Effector memory CD4-positive, alpha-beta T cell (primary cell): ENCODE data around the gene CRKL.
A peak's percentile ranks its signal among the peaks of the same experiment; 100 is the strongest.
"Not testable (repeated sequence)": the region's sequence is repeated elsewhere in the genome, so short reads cannot be mapped to it uniquely, and the experiment has no call there.

Experiments
- DNase-seq, 3 donors: peaks; one replicate each; pipeline ENCODE4 v3.0.0-alpha.2; 2020
- H3K27ac ChIP-seq: 2 replicates; pipeline ENCODE4 v1.7.0; 2013; ENCODE audit warnings: mild to moderate bottlenecking, low read length, moderate library complexity; ENCODE audit not compliant: insufficient read depth, poor library complexity, severe bottlenecking
- H3K27me3 ChIP-seq: replicated peaks from 2 replicates; pipeline ENCODE4 v1.7.0; 2013; ENCODE audit warnings: mild to moderate bottlenecking, low read length; ENCODE audit not compliant: insufficient read depth, control insufficient read depth, poor library complexity, severe bottlenecking
- H3K36me3 ChIP-seq: 2 replicates; pipeline ENCODE4 v1.7.0; 2013; ENCODE audit warnings: mild to moderate bottlenecking, low read length, moderate library complexity; ENCODE audit not compliant: control insufficient read depth, insufficient read depth
- H3K4me1 ChIP-seq: 2 replicates; pipeline ENCODE4 v1.7.0; 2013; ENCODE audit warnings: low read length, mild to moderate bottlenecking; ENCODE audit not compliant: control insufficient read depth, insufficient read depth, poor library complexity, severe bottlenecking
- H3K4me3 ChIP-seq: 2 replicates; pipeline ENCODE4 v1.7.0; 2013; ENCODE audit warnings: low read length, low read depth, mild to moderate bottlenecking; ENCODE audit not compliant: insufficient read depth, poor library complexity, severe bottlenecking
- H3K9me3 ChIP-seq: 2 replicates; pipeline ENCODE4 v1.7.0; 2013; ENCODE audit warnings: mild to moderate bottlenecking, low read length, moderate library complexity; ENCODE audit not compliant: control insufficient read depth

The CRKL gene

DNA sequence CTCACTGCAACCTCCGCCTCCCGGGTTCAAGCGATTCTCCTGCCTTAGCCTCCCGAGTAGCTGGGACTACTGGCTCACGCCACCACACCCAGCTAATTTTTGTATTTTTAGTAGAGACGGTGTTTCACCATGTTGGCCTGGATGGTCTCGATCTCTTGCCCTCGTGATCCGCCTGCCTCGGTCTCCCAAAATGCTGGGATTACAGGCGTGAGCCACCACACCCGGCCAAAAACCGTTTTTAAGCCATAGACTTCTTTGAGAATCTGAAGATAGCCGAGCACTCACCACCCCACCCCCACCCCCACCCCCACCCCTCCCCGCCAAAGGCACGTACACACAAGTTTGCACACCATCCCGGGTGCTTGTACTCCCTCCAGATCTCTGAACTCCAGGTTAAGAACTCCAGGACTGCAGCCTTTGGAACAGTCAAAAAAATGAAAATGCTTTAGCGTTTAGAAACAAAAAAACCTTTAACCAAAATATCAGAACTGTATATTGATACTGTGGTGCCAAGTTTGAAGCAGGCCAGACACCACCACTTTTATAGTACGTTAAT is 1.5 kb downstream of the CRKL start:
- Histone ChIP-seq H3K4me1 (peaks cover 17% of the 10 kb centered on the region), H3K27ac (no peak overlapping the region)

DNA sequence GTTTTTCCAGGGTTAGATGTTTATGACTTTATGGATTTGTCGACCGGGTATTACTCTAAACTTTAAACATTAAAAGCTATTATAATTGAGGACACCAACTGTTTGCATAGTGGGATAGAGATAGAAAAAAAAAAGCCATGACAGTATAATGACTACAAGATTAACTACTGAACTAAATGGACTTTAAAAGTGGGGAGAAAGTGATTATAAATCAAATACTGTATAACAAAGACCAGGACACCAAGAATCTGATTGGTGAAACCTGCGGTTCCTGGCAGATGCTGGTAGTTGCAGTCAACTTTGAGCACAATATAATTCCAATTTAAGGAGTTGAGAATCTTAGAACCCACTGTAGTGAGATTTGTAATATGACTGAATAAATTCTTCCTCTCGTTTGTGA is 2.5 kb downstream of the CRKL start:
- no peak overlapping the region for H3K27ac ChIP-seq
- no peak for DNase-seq
- no peaks in the 10 kb centered on the region for H3K36me3 ChIP-seq
- H3K27me3 ChIP-seq: no peaks in the 10 kb centered on the region
- peak overlapping the region; percentile 87 for H3K4me3 ChIP-seq
- no peaks in the 10 kb centered on the region for H3K9me3 ChIP-seq
- H3K4me1 ChIP-seq: peaks cover 19% of the 10 kb centered on the region

More for the DNA sequence above, 1.5 kb downstream of the CRKL start:
- no peaks in the 10 kb centered on the region for H3K36me3 ChIP-seq
- DNase-seq: no peak
- peak overlapping the region; percentile 87 for H3K4me3 ChIP-seq
- no peaks in the 10 kb centered on the region for H3K9me3 ChIP-seq
- no peaks in the 10 kb centered on the region for H3K27me3 ChIP-seq

DNA sequence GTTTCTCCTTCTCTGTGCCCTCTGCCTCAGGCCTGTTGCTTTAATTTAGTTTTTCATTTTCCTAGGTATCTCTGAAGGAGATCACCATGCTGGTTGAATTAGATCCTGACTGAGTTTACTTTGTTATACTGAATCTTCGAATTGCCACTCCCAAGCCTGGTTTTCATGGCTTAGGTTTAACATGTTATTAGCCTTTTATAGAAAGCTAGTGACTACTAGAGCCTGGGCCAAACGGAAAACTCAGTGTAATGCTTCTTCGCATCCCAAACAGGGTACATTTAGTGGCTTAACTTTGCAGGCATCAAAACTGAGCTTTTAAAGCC is 3.6 kb downstream of the CRKL start:
- DNase-seq: no peak
- Histone ChIP-seq H3K9me3 (no peaks in the 10 kb centered on the region), H3K4me3 (peak overlapping the region; percentile 87), H3K27me3 (no peaks in the 10 kb centered on the region), H3K4me1 (peaks cover 23% of the 10 kb centered on the region), H3K36me3 (no peaks in the 10 kb centered on the region), H3K27ac (no peak overlapping the region)

DNA sequence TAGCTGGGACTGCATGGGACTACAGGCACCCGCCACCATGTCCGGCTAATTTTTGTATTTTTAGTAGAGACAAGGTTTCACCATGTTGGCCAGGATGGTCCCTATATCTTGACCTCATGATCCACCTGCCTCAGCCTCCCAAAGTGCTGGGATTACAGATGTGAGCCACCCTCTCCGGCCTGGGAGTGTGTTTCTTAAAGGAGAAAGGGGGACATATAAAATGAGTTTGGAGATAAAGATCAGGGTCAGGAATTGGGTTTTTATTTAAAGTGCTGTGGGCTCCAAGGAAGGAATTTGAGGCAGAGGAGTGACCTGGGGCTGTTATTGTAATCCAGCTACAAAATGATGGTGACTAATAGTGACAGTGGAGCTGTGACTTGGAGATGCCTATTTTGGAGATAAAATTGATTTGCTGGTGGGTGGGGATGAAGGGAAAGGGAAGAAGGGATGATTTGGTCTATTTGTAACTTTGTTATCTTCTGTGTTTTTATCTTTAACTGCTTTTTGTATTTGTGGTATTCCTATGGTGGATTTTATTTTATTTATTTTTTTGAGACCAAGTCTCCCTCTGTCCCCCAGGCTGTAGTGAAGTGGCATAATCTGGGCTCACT is 5.0 kb downstream of the CRKL start:
- DNase-seq: no peak
- Histone ChIP-seq H3K27me3 (no peaks in the 10 kb centered on the region), H3K27ac (no peak overlapping the region), H3K4me3 (no peak overlapping the region), H3K9me3 (no peaks in the 10 kb centered on the region), H3K4me1 (peaks cover 27% of the 10 kb centered on the region), H3K36me3 (no peaks in the 10 kb centered on the region)

DNA sequence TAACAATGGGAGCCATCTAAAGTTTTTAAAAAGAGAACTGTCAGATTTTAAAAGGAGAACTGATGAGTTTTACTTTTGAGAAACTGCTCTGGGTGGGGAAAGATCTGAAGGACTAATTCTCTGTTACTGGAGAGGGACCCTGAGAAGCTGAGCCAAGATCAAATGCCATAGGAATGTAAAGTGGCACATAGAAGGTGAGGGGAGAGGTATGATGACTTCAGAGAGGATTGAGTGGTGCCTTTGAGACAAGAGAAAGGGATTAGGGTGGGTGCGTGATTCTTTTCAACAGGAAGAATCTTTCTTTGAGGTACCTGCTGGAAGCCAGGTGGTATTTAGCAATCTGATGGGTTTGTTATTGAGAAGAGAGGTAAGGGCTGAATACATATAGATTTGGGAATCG is 9.0 kb downstream of the CRKL start:
- Histone ChIP-seq H3K27ac (no peak overlapping the region), H3K4me3 (no peak overlapping the region), H3K36me3 (no peaks in the 10 kb centered on the region), H3K27me3 (no peaks in the 10 kb centered on the region), H3K4me1 (peaks cover 18% of the 10 kb centered on the region), H3K9me3 (no peaks in the 10 kb centered on the region)
- DNase-seq: no peak

DNA sequence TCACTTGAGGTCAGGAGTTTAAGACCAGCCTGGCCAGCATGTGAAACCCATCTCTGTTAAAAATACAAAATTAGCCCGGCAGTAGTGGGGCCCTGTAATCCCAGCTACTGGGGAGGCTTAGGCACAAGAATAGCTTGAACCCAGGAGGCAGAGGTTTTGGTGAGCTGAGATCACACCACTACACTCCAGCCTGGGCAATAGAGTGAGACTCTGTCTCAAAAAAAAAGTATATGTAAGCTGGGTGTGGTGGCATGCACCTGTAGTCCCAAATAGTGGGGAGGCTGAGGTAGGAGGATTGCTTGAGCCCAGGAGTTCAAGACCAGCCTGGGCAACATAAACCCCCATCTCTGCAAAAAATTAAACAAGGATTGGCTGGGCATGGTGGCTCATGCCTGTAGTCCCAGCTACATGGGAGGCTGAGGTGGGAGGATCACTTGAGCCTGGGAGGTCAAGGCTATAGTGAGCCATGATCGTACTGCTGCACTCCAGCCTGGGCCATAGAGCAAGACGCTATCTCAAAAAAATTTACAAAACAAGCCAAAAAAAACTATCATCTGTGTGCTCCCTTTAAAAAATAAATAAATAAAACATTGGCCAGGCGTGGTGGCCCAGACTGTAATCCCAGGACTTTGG is 10.8 kb downstream of the CRKL start:
- H3K4me3 ChIP-seq: no peak overlapping the region
- DNase-seq: no peak
- no peaks in the 10 kb centered on the region for H3K9me3 ChIP-seq
- no peak overlapping the region for H3K27ac ChIP-seq
- no peaks in the 10 kb centered on the region for H3K36me3 ChIP-seq
- H3K27me3 ChIP-seq: no peaks in the 10 kb centered on the region
- peaks cover 11% of the 10 kb centered on the region for H3K4me1 ChIP-seq

DNA sequence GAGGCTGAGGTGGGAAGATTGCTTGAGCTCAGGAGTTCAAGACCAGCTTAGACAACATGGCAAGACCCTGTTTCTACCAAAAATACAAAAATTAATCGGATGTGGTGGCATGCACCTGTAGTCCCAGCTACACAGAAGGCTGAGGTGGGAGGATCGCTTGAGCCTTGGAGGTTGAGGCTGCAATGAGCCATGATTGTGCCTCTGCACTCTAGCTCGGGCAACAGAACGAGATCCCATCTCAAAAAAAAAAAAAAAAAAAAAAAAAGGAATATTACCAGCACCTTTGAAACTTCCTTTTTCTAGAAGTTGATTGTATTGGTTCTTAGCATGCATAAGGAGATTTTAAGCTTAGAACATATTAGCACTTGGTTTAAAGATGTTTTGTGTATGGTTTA is 11.4 kb downstream of the CRKL start:
- H3K4me1 ChIP-seq: peaks cover 11% of the 10 kb centered on the region

DNA sequence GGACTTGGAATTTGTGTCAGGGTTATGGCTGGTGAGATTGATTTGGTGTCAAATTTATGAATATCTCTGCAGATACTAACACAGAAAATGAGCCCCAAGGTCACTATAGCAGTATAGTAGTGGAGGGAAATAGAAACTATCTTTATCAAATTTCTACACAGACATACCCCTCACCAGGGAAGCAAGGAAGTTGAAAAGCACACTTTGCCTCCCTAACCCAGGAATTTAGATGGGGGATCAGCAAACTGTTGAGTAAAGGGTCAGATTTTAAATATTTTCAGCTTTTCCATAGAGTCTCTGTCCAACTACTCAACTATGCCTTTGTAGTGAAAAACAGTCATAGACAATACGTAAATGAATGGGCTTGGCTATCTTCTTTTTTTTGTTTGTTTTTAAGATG is 12.8 kb downstream of the CRKL start:
- no peak for DNase-seq
- Histone ChIP-seq H3K9me3 (no peaks in the 10 kb centered on the region), H3K27me3 (no peaks in the 10 kb centered on the region), H3K36me3 (peaks cover 5% of the 10 kb centered on the region), H3K4me3 (no peak overlapping the region), H3K27ac (no peak overlapping the region), H3K4me1 (peaks cover 8% of the 10 kb centered on the region)

More for the DNA sequence above, 11.4 kb downstream of the CRKL start:
- no peak for DNase-seq
- H3K27me3 ChIP-seq: no peaks in the 10 kb centered on the region
- no peak overlapping the region for H3K27ac ChIP-seq
- H3K9me3 ChIP-seq: no peaks in the 10 kb centered on the region
- H3K36me3 ChIP-seq: peaks cover under 1% of the 10 kb centered on the region
- H3K4me3 ChIP-seq: no peak overlapping the region

DNA sequence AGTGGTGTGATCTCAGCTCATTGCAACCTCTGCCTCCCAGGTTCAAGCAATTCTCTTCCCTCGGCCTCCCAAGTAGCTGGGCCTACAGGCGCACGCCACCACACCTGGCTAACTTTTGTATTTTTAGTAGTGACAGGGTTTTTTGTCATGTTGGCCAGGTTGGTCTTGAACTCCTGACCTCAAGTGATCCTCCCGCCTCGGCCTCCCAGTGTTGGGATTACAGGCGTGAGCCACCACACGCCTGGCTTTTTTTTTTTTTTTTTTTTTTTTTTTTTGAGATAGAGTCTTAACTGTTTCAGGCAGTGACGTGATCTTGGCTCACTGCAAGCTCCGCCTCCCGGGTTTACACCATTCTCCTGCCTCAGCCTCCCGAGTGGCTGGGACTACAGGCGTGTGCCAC is 13.2 kb downstream of the CRKL start:
- H3K27me3 ChIP-seq, DNase-seq, H3K4me3 ChIP-seq, H3K4me1 ChIP-seq, H3K9me3 ChIP-seq, H3K27ac ChIP-seq, H3K36me3 ChIP-seq: not testable (repeated sequence)

DNA sequence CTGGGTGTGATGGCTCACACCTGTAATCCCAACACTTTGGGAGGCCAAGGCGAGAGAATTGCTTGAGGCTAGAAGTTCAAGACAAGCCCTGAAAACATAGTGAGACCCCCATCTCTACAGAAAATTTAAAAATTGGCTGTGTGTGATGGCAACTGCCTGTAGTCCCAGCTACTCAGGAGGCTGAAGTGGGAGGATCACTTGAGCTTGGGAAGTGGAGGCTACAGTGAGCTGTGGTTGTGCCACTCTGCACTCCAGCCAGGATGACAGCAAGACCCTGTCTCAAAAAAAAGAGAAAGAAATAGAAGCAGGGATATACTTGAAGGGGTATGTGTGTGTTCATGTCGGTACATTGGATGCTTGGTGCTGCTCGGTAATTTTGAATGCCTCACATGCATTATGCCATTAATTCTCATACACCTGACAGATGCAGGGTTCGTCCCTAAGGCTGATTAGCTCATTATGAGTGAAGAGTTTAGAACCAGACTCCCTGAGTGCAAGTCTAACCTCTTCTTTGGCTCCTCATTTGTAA is 14.0 kb downstream of the CRKL start:
- peaks cover under 1% of the 10 kb centered on the region for H3K4me1 ChIP-seq
- H3K9me3 ChIP-seq: no peaks in the 10 kb centered on the region
- DNase-seq: no peak
- no peak overlapping the region for H3K27ac ChIP-seq
- peaks cover 5% of the 10 kb centered on the region for H3K36me3 ChIP-seq
- no peaks in the 10 kb centered on the region for H3K27me3 ChIP-seq
- no peak overlapping the region for H3K4me3 ChIP-seq
